ENCODE measurements around the gene KIF17.

The KIF17 gene

DNA sequence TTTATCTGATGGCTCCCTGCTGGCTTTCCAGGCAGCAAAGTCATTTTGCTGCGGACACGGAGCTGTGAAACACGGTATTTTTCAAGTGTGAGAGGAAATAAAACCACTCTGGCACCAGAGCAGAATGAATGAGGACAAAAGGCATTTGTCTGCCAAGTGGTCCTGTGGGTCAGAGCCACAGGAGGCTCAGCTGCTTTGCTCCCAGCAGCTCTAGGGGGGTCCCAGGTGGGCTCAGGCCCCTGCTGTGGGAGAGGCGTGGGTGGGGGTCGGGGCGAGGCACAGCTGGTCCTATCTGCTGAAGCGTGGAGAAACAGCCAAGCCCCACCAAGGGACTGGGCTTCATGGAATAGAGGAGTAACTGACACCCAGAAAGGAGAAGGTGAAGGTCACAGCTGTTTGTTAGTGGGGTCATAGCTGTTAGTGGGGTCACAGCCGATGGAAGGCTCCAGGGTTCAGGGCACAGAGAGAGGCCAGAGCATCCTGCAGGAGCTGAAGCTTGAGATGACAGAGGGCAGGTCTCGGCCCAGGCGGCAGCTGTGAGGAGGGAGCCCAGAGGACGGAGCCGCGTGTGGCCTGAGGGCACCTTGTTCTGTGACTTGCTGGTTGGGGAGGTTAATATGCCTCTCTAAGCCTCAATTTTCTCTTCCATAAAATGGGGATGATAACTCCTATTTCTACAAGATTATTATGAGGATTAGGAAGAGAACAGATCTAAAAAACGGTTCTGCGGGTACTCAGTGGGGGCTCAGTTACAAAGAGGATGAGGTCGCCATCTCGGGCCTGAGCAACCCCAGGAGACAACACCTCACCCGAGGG, 7.1 kb downstream of the KIF17 start:
- DNase-seq (ENCODE audit: low spot score): no peak

DNA sequence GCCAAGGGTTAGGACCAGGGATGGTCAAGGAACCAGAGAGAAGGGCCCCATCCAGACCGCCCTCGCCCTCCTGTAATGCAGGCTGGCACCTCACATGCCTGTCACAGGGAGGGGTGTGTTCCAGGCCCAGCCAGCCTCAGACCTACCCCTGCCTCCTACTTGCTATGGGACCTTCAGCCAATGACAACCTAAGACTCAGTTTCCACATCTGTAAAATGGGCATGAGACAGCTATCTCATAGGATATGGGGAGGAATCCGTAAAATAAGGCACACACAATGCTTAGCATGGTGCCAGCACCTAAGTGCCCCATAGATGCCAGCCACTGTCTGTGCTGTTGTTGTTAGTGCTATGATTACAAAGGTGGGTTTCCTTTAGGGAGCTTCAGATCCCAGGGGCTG, 7.9 kb downstream of the KIF17 start:
- DNase-seq (ENCODE audit: low spot score): no peak

DNA sequence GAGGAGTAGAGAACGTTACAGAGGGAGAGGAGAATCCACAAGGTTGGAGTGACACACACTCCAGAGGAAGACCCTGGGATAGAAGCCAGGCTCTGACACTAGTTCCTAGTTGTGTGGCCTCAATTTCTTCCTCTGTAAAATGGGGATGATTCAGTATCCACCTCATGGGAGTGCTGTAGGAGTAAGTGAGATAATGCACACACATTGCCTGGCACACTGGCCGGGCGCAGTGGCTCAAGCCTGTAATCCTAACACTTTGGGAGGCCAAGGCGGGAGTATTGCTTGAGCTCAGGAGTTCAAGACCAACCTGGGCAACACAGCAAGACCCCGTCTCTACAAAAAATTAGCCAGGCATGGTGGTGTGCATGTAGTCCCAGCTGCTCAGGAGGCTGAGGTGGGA, 8.9 kb downstream of the KIF17 start:
- DNase-seq (ENCODE audit: low spot score): no peak

DNA sequence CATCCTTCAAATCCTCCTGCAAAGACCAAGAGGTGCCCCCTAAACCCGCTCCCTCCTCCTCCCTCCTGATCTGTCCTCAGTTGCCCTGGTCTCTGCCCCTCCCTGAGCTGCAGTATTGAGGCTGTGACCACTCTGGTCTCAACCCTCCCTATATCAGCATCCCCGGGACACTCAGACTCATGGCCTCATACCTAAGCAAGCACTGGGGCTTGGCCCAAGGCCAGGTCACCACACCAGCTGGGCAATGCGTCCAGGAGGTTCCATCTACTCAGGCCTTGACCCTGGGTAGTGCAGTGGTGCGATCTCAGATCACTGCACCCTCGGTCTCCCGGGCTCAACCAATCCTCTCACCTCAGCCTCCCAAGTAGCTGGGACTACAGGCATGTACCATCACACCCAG, 9.8 kb downstream of the KIF17 start:
- DNase-seq (ENCODE audit: low spot score): no peak

DNA sequence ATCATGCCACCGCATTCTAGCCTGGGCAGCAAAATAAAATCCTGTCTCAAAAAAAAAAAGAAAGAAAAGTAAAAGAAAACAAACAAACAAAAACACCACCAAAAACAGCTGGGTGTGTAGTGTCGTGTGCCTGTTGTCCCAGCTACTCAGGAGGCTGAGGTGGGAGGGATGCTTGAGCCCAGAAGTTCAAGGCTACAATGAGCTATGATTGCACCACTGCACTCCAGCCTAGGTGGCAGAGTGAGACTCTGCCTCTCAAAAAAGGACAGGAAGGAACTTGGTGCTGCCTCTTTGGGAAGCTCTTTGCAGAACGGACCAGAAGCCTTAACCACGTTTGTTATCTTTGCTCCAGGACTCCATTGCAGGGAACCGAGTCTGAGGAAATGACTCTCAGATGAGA, 11.0 kb downstream of the KIF17 start:
- DNase-seq (ENCODE audit: low spot score): no peak

DNA sequence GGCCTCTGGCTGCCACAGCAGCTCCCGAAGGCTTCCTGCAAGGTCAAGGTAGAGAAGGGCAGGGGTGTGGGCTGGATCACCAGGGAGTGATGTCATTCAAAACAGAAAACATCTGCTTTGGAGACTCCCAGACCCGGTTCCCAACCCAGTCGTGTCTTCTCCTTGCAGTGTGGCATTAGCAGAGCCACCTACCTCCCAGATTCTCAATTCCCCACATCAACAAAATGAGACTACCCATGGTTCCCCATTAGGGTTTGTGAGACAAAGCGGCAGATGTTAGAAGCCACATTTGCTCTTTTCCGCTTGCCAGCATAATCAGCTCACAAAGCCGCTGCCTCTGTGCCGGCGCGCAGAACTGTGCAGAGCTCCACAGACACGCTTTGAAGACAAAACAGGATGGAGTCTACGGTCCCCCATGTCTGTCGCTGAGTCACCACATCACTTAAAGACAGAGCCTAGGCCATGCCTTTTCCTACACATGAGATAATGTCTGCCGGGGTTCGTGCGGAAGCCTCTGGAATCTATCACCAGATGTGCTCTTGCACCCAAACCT, 12.5 kb downstream of the KIF17 start:
- DNase-seq (ENCODE audit: low spot score): no peak

DNA sequence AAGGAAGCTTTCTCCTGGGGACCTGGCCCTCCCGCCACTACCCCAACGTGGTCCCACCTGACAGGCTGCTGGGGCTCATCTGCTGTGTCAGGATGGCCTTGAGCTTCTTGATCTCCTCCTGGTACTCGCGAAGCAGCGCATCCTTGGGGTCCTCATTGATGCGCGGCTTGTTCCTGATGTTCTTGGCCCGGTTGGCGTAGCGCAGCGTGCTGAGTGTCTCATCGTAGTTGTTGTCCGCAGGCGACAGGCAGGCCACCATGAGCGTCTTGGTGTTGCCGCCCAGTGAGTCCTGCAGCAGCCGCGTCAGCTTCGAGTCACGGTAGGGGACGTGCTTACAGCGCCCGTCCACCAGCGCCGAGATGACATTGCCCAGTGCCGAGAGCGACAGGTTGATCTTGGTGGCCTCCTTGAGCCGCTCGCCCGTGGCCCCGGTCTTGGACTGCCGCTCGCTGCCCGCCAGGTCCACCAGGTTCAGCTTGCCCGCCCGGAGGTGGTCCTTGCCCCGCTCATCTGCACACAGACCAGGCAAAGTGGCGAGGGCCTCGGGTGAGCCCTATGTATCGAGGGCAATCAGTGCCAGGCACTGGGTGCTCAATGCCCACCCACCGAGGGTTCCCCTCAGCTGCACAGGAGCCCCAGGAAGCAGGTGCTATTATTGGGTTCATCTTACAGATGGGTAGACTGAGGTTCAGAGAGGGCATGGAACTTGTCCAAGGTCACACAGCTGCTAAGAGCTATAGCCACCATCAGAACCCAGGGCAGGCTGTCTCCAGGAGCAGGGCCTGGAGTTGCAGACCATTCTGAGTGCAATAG, 13.2 kb downstream of the KIF17 start:
- DNase-seq (ENCODE audit: low spot score): no peak

DNA sequence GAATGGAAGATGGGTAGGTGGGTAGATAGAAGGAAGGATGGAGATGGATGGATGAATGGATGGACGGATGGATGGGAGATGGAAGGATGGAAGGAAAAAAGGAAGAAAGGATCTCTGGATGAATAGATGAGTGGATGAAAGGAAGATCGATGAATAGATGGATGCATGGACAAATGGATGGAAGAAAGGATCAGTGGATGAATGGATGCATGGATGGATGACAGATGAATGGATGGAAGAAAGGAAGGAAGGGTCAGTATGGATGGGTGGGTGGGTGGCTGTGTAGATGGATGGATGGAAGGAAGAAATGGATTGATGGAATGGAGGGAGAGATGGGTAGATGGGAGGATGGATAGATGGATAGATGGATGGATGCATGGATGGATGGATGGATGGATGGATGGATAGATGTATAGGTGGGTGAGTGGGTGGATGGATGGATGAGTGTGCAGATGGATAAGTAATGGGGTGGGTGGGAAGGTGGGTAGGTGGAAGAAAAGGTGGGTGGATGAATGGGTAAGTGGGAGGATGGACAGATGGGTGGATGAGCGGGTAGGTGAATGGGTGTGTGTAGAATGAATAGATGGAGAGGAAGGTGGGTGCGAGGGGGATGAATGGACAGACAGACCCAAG, 14.6 kb downstream of the KIF17 start:
- DNase-seq (ENCODE audit: low spot score): no peak

DNA sequence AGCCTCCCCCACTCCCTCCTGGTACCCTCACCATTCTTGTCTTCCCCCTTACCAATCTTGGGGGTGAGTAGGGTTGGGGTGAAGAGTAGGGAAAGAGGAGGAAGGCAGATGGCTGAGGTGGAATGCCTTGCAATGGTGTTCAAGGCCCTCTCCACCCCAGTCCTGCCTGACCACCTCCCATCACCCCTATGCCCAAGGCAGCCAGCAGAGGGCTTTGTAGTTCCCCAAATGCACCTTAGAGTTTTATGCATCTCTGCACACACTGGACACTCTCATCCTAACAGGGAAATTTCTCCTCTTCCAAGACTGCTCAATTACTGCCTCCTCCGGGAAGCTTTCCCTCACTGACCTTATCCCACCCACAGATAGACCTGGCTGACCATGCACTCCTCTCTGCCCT, 15.4 kb downstream of the KIF17 start:
- DNase-seq (ENCODE audit: low spot score): peak; percentile 47

DNA sequence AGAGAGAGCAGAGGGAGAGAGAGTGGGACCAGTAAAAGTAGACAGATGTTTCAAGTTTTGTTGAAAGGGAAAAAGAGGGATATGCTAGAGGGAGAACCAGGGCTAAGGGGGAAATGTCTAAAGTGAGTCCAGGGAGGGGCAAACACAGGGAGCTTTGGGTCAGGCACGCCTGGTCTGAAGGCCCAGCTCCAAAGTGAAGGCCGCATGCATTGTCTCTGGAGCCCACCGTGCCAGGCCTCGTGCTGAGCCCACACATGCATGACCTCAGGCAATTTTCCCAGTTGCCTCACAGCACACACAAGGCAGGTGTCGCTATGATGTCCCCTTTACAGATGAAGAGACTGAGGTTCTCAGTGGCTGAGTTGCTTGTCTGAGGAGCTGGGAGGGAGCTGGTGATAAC, 16.0 kb downstream of the KIF17 start:
- DNase-seq (ENCODE audit: low spot score): no peak

DNA sequence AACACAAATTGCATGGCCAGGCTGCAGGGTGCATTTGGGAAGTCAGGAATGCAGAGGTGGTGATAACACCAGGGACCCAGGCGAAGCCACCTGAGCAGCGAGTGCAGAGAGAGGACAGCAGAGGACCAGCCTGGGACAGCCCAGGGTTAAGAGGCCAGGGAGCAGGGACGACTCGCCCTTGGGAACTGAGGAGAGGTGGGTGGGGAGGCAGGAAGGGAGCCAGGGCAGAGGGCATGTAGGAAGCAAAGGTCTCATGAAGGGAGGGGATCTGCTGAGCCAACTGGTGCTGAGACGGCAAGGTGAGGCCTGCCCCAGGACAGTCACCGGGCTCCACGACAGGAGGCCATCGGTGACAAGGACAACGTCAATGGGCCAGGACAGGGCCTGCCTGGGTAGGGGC, 16.4 kb downstream of the KIF17 start:
- no peak for DNase-seq (ENCODE audit: low spot score)

DNA sequence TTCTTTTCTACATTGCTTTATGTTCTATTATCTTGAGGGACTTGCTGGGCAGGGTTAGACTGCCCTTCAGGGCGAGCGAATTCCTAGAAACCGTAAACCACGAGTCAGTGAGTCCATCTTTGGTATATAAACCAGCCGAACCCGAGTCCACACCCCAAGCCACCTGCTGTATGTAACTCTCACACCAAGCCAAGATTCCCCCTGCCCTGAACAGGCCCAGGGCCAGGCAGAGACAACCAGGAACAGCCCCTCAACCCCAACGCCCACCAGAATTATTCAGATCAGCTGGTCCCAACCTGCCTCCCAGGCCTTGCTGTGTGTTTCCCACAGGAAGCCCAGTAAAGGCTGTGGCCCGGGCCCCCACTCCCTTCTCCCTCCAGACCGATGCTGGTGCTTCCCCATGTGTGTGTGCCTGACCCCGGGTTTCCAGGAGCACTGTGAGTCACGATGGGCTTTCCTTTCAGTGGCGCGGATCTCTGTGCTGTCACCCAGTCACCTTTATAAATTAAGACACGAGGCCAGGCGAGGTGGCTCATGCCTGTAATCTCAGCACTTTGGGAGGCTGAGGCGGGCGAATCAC, 17.1 kb downstream of the KIF17 start:
- no peak for DNase-seq (ENCODE audit: low spot score)

DNA sequence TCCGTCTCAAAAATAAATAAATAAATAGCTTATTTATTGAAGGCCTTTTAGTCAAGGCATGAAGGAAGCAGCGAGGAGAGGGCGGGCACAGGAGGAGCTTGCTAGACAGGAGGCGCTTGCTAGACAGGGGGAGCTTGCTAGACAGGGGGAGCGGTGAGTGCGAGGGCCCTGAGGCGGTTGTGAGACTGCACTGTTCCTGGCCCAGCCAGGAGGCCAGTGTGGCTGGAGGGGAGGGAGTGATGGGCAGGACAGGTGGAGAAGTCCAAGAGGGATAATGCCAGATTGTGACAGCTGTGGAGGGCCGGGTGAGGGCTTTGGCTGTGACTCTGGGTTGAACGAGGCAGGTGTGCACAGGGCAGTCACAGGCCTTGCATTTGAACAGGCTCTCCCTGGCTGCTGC, 18.2 kb downstream of the KIF17 start:
- no peak for DNase-seq (ENCODE audit: low spot score)

DNA sequence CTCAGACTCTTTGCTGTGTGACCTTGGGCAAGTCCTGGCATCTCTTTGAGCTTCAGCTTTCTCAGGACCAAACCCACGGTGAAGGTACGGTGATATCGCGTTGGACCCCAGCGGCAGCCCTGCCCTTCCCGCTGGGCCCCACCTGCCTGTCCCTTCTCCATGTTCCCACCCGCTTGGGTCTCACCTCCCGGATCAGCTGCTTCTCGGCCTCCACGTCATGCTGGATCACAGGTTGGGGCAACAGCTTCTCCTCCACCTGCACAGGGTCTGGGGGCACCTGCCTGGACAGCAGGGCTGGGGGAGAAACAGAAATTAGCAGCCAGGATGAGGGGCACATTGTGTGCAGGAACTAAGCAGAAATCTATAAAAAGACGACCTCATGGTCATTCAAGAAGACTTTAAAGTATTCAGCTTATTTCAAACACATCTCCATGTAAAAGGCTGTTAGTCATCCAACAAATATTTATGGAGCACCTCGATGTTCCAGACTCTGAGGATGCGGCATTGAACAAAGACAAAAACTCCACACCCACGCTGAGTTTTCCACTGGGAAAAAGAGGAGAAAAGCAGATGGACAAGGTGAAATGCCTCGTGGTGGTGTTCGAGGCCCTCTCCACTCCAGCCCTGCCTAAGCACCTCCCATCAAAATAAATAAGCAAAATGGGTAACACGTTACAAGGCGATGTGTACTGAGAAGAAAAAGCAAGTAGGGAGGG, 19.5 kb downstream of the KIF17 start:
- peak; percentile 50 for DNase-seq (ENCODE audit: low spot score)

DNA sequence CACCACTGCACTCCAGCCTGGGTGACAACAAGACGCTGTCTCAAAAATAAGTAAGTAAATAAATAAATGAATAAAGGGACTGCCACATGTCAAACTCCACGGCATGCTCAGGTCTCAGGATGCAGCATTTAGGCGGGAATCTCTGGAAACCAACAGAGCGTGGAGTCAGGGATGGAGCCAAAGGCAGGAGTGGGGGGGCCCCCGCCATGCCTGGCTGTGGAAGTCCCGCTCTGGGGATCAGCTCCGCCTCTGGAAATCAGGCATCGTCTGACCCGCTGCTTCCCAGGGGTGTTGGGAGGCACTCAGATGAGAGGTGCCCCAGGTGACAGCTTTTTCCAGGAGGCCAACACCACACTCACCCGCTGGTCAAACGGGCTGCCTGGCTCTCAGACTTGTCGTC, 20.2 kb downstream of the KIF17 start:
- no peak for DNase-seq (ENCODE audit: low spot score)

DNA sequence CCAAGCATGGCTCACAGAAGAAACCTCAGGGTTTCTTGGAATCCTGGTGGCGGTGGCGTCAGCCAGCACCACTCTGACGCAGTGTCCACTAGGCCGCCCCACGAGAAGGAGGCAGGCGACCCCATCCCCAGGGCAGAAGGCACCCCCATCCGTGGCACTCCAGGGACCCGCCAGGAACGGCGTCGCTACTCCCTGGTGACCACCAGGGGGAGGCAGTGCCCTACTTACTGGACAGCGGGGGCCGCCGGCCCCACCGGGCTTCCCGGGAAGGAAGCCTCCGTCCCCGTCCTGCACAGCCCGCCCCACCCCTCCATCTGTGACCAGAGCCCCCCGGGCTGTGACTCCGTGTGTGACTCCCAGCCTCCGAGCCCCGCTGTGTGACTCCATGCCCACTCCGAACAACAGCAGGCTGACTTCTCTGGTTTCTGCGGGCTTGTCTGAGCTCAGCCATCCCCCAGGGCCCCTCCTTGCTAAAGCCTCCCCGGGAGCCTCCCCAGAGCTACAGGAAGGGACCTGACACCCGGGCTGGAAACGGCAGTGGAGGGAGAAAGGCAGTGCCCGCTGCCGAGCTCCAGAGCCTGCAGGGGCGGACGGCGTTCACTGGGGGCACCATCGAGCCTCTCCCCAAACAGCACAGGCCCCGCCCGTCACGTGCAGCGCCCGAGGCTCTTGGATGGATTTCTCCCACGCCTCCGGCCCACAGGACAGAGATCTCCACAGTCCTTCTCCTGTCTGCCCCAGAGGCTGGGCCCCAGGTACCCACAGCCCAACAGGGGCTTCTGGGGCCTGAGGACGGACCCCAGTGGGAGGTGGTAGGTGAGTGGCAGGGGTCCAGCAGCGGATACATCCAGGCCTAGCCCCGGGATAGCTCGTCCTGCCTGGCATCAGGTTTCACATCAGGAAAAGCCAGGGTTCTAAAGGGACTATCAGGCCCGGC, 21.1 kb downstream of the KIF17 start:
- peak; percentile 95 for DNase-seq (ENCODE audit: low spot score)

DNA sequence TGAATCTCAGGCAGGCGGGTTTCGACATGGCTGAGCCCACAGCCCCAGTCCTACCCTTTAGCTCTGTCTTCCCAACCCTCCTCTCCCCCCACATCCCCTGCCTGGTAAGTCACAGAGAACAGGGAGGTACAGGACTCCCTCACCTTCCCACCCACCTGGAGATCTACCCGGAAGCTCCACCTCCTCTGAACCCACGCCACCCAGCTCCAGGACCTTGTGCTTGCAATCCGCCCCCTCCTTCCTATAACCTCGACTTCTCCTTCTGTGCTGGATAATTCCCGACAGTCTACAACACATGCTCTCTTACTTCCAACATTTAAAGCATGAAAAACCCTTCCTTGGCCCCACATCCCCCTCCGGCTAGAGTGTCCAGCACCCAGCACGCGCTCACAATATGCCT, 22.3 kb downstream of the KIF17 start:
- no peak for DNase-seq (ENCODE audit: low spot score)

DNA sequence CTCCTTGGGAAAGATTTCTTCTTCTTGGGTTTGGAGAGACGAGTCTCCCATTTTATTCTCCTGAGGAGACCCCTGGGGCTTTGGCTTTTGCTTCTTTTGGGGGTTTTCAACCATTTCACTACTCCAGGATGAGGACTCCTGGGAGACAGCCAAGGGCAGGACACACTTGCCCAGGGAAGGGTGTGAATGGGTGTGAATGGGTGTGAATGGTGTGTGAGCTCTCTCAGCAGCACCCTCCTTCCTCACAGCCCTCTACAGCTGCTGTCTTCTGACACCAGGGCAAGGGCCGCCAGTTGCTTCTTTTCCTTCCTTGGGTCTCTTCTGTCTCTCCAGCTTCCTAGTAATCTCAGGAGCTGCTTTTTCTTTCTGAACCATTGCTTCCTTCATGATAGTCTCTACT, 24.2 kb downstream of the KIF17 start:
- DNase-seq (ENCODE audit: low spot score): no peak

DNA sequence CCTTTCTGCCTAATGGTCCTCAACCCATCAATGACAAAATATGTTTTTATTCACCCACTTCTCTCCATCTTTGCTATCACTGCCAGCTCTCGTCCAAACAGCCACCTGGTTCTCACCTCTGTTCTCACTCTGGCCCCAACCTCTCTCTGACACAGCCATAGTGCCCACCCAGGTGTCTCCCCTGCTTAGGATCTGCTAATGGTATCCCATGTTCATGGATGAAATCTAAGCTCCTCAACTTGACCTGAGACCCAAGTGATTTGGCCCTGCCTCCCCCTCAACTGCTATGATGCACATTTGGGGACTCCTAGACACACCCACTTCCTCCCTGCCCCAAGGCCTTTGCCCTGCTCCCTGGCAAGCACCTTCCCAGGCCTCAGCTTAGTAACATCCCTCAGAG, 25.9 kb downstream of the KIF17 start:
- no peak for DNase-seq (ENCODE audit: low spot score)

DNA sequence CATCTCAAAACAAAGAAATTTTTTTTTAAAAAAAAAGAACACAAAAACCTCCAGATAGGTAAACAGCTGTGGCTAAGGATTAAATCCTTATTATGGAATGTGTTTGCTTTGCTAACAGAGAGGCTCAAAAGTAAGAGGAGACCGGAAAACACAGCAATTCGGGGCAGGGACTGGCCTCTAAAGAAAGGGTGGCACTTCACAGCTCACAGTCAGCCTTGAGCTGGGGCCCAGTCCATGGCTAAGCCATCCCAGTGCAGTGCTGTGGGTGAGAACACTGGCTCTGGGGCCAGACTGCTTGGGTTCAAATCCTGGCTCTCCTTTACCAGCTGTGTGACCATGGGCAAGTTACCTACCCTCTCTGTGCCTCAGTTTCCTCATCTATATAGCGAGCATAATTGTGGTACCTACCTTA, 28.2 kb downstream of the KIF17 start:
- no peak for DNase-seq (ENCODE audit: low spot score)

Data from GM03348 (cell line).